H1 (cell line): ENCODE measurements around the gene PRKCZ. TPM values are rescaled to one million over a fixed set of nuclear protein-coding genes. Genes with fewer than 3 reads are reported as not detected.

Experiments used
- CTCF ChIA-PET: fragments of 300-600 bp; sonication (Branson Sonifier 250); formaldehyde crosslinking; loops from one replicate; lab custom pipeline; 2021; ENCODE audit not compliant: partially characterized antibody; lab: Charles Lee
- POLR2A ChIA-PET: fragments of 300-600 bp; sonication (Branson Sonifier 250); formaldehyde crosslinking; loops from one replicate; lab custom pipeline; 2021; ENCODE audit warnings: inconsistent platforms; ENCODE audit not compliant: partially characterized antibody; lab: Charles Lee
- DNase-seq, 2 experiments: peaks; one replicate each; pipeline versions ENCODE4 v3.0.0 to v3.0.0-alpha.2; 2010 to 2022; ENCODE audit warnings: low spot score in 2 of 2, low read depth in 1 of 2, mixed read lengths in 1 of 2
- FAIRE-seq: peaks from 2 replicates; lab custom pipeline; 2011; peaks lifted over from hg19 to GRCh38; lab: Jason Lieb, UNC
- H2AFZ ChIP-seq: 2 replicates; pipeline ENCODE4 v1.8.1; 2012; ENCODE audit warnings: low read length, inconsistent platforms
- H2AK5ac ChIP-seq: 2 replicates; pipeline ENCODE4 v1.6.1; 2013; ENCODE audit warnings: low read depth, low read length
- H2BK120ac ChIP-seq: replicated peaks from 2 replicates; pipeline ENCODE3; 2013; ENCODE audit warnings: low read depth, low read length, inconsistent platforms
- H2BK12ac ChIP-seq: 2 replicates; pipeline ENCODE4 v1.6.1; 2013; ENCODE audit warnings: low read depth, low read length
- H2BK15ac ChIP-seq: 2 replicates; pipeline ENCODE4 v1.6.1; 2013; ENCODE audit warnings: low read length
- H2BK20ac ChIP-seq: 2 replicates; pipeline ENCODE4 v1.6.1; 2013; ENCODE audit warnings: low read length
- H2BK5ac ChIP-seq: 2 replicates; pipeline ENCODE4 v1.6.1; 2013; ENCODE audit warnings: low read depth, low read length
- H3K14ac ChIP-seq: 2 replicates; pipeline ENCODE4 v1.6.1; 2013; ENCODE audit warnings: inconsistent platforms; ENCODE audit not compliant: insufficient read length
- H3K18ac ChIP-seq: 2 replicates; pipeline ENCODE4 v1.6.1; 2013; ENCODE audit warnings: low read length; ENCODE audit errors: extremely low read depth
- H3K23ac ChIP-seq: 2 replicates; pipeline ENCODE4 v1.6.1; 2013; ENCODE audit warnings: inconsistent platforms; ENCODE audit not compliant: insufficient read length
- H3K23me2 ChIP-seq: 2 replicates; pipeline ENCODE4 v1.6.1; 2013; ENCODE audit warnings: low read depth, low read length
- H3K27ac ChIP-seq: 2 replicates; pipeline ENCODE4 v1.6.1; 2011; ENCODE audit warnings: low read depth, low read length, inconsistent platforms
- H3K27me3 ChIP-seq, 4 experiments: replicated peaks in 1 of 4; 1 replicate in 1 of 4; 2 replicates in 3 of 4; pipeline versions ENCODE4 v1.6.1 to v1.8.1; 2011 to 2013; ENCODE audit warnings: low read length in 3 of 4, mild to moderate bottlenecking in 3 of 4, inconsistent platforms in 2 of 4, mixed read lengths in 2 of 4, moderate library complexity in 1 of 4; ENCODE audit not compliant: control insufficient read depth in 3 of 4, insufficient read depth in 3 of 4; ENCODE audit errors: extremely low read depth in 1 of 4
- H3K36me3 ChIP-seq, 4 experiments: 2 replicates each; pipeline versions ENCODE4 v1.6.1 to v1.8.1; 2011 to 2013; ENCODE audit warnings: mild to moderate bottlenecking in 4 of 4, low read length in 3 of 4, moderate library complexity in 2 of 4, control low read depth in 1 of 4, inconsistent platforms in 1 of 4; ENCODE audit not compliant: insufficient read depth in 4 of 4, control insufficient read depth in 2 of 4
- H3K4ac ChIP-seq: replicated peaks from 2 replicates; pipeline ENCODE3; 2013; ENCODE audit warnings: low read length, low read depth, mixed read lengths, inconsistent platforms; ENCODE audit not compliant: insufficient read length
- H3K4me1 ChIP-seq, 4 experiments: replicated peaks in 1 of 4; 1 replicate in 1 of 4; 2 replicates in 3 of 4; pipeline versions ENCODE4 v1.6.1 to v1.8.1; 2011 to 2013; ENCODE audit warnings: low read length in 3 of 4, inconsistent platforms in 2 of 4, mixed read lengths in 1 of 4; ENCODE audit not compliant: insufficient read depth in 4 of 4, control insufficient read depth in 3 of 4
- H3K4me2 ChIP-seq, 2 experiments: 2 replicates each; pipeline versions ENCODE4 v1.6.1 to v1.8.1; 2011 to 2013; ENCODE audit warnings: low read depth in 2 of 2, low read length in 2 of 2, control low read depth in 1 of 2, inconsistent platforms in 1 of 2, mild to moderate bottlenecking in 1 of 2; ENCODE audit not compliant: insufficient read depth in 1 of 2
- H3K4me3 ChIP-seq, 4 experiments: fragments of 200-600, 300-600 bp in 1 of 4; sonication (generic), shearing (Covaris generic), sonication (Bioruptor Twin) in 1 of 4; 2 replicates each; pipeline versions ENCODE4 v1.5.1 to v1.8.1; 2011 to 2016; ENCODE audit warnings: low read length in 4 of 4, low read depth in 3 of 4, control low read depth in 2 of 4, inconsistent platforms in 2 of 4, mild to moderate bottlenecking in 2 of 4, mixed read lengths in 1 of 4, moderate library complexity in 1 of 4; ENCODE audit not compliant: insufficient read depth in 2 of 4; ENCODE audit errors: extremely low read depth in 1 of 4
- H3K56ac ChIP-seq: replicated peaks from 2 replicates; pipeline ENCODE3; 2013; ENCODE audit warnings: low read depth, mild to moderate bottlenecking, mixed read lengths, low read length, inconsistent platforms; ENCODE audit not compliant: insufficient read length
- H3K79me1 ChIP-seq: 2 replicates; pipeline ENCODE4 v1.6.1; 2013; ENCODE audit warnings: low read depth, low read length, control low read depth
- H3K79me2 ChIP-seq, 2 experiments: 2 replicates each; pipeline versions ENCODE4 v1.6.1 to v1.8.1; 2012 to 2013; ENCODE audit warnings: low read length in 2 of 2, mild to moderate bottlenecking in 2 of 2, inconsistent platforms in 1 of 2; ENCODE audit not compliant: insufficient read depth in 2 of 2, control insufficient read depth in 1 of 2
- H3K9ac ChIP-seq, 4 experiments: replicated peaks in 1 of 4; 1 replicate in 1 of 4; 2 replicates in 3 of 4; pipeline versions ENCODE4 v1.6.1 to v1.8.1; 2011 to 2013; ENCODE audit warnings: low read depth in 3 of 4, low read length in 3 of 4, control low read depth in 2 of 4, mild to moderate bottlenecking in 2 of 4, moderate library complexity in 2 of 4, inconsistent platforms in 1 of 4; ENCODE audit errors: extremely low read depth in 1 of 4
- H3K9me3 ChIP-seq, 2 experiments: 2 replicates each; pipeline versions ENCODE4 v1.6.1 to v1.8.1; 2012 to 2013; ENCODE audit warnings: mild to moderate bottlenecking in 2 of 2, moderate library complexity in 2 of 2, control low read depth in 1 of 2, inconsistent platforms in 1 of 2, low read depth in 1 of 2, low read length in 1 of 2, mixed read lengths in 1 of 2; ENCODE audit not compliant: insufficient read depth in 2 of 2
- H4K20me1 ChIP-seq, 2 experiments: replicated peaks in 1 of 2; 2 replicates each; pipeline versions ENCODE3 to v1.8.1; 2011 to 2013; ENCODE audit warnings: inconsistent platforms in 2 of 2, low read length in 2 of 2, mild to moderate bottlenecking in 1 of 2; ENCODE audit not compliant: insufficient read depth in 2 of 2, control insufficient read depth in 1 of 2
- H4K5ac ChIP-seq: 2 replicates; pipeline ENCODE4 v1.6.1; 2013; ENCODE audit warnings: low read length, low read depth, mixed read lengths, inconsistent platforms; ENCODE audit not compliant: insufficient read length
- H4K8ac ChIP-seq: 2 replicates; pipeline ENCODE4 v1.8.0; 2013; ENCODE audit warnings: mild to moderate bottlenecking, moderate library complexity, low read length, inconsistent platforms; ENCODE audit not compliant: insufficient read depth; ENCODE audit errors: extremely low read depth
- H4K91ac ChIP-seq: replicated peaks from 2 replicates; pipeline ENCODE3; 2013; ENCODE audit warnings: low read length, mixed read lengths, inconsistent platforms; ENCODE audit not compliant: insufficient read length
- BCL11A ChIP-seq, 2 experiments: IDR thresholded peaks; one replicate each; pipeline ENCODE4 v1.6.1; 2011; ENCODE audit warnings: low read depth in 2 of 2, low read length in 2 of 2, mild to moderate bottlenecking in 2 of 2
- CEBPB ChIP-seq: IDR thresholded peaks from 2 replicates; pipeline ENCODE4 v1.6.1; 2012; ENCODE audit warnings: low read depth, low read length
- CHD2 ChIP-seq: IDR thresholded peaks from 2 replicates; pipeline ENCODE4 v1.6.1; 2012; ENCODE audit warnings: low read length, improper control_type of control experiment
- CREB1 ChIP-seq: IDR thresholded peaks from 2 replicates; pipeline ENCODE4 v1.6.1; 2012; ENCODE audit warnings: inconsistent platforms
- HDAC2 ChIP-seq, 2 experiments: fragments of 300-600 bp in 1 of 2; sonication (generic) in 1 of 2; IDR thresholded peaks; 2 replicates each; pipeline ENCODE4 v1.6.1; 2011 to 2012; ENCODE audit warnings: low read depth in 2 of 2, low read length in 2 of 2, mild to moderate bottlenecking in 2 of 2, moderate library complexity in 2 of 2, borderline replicate concordance in 1 of 2, inconsistent platforms in 1 of 2
- SP4 ChIP-seq: IDR thresholded peaks from 2 replicates; pipeline ENCODE4 v1.6.1; 2012; ENCODE audit warnings: low read length, inconsistent platforms
- SUZ12 ChIP-seq: fragments of 200-600 bp; sonication (generic); IDR thresholded peaks from 2 replicates; pipeline ENCODE4 v1.6.1; 2012; ENCODE audit warnings: mild to moderate bottlenecking, inconsistent platforms, low read length, moderate library complexity, mixed read lengths
- WGBS, 2 experiments: shearing (Covaris generic) in 1 of 2; methylation state at CpG; one replicate each; pipeline versions ENCODE4 v1.1.6 to v1.1.7; 2013 to 2015; ENCODE audit warnings: low lambda C conversion rate in 2 of 2, mixed read lengths in 2 of 2, inconsistent platforms in 1 of 2, low coverage in 1 of 2, missing lambda C conversion rate in 1 of 2; ENCODE audit not compliant: insufficient replicate concordance in 2 of 2, insufficient coverage in 1 of 2, insufficient read length in 1 of 2; ENCODE audit errors: extremely low coverage in 1 of 2, missing lambda C conversion rate in 1 of 2; 5-methylcytosine and 5-hydroxymethylcytosine counted together
- polyA plus RNA-seq, 7 experiments: library from polyadenylated mRNA; depleted of rRNA in 3 of 7; stranded (reverse) in 5 of 7; unstranded in 2 of 7; fragments of >200 nt in 5 of 7; fragments of 200-250 nt in 2 of 7; gene quantifications; 1 replicate in 5 of 7; 2 replicates in 1 of 7; 4 replicates in 1 of 7; pipeline versions ENCODE4 v1.2.1 to v1.2.3, GENCODE V29; 2011 to 2013; ENCODE audit warnings: missing spikeins in 2 of 7, mixed read lengths in 2 of 7
- total RNA-seq: library from RNA; stranded (reverse); fragmentation: NEBNext Ultra II Directional; extraction: Animal tissue kit (Norgen Biotek cat#: 25700); gene quantifications from 2 replicates; pipeline ENCODE4 v1.2.1, GENCODE V29; 2021
- TF ChIP-seq, protein P1 (sequence below): IDR thresholded peaks from 2 replicates; pipeline ENCODE4 v1.6.1; 2012; ENCODE audit warnings: low read length, inconsistent platforms
- TF ChIP-seq, protein P2 (sequence below): IDR thresholded peaks from 2 replicates; pipeline ENCODE4 v1.6.1; 2011; ENCODE audit warnings: low read length, improper control_type of control experiment
- TF ChIP-seq, protein P3 (sequence below): IDR thresholded peaks from 2 replicates; pipeline ENCODE4 v1.6.1; 2011; ENCODE audit warnings: low read depth, mild to moderate bottlenecking, low read length; ENCODE audit not compliant: insufficient read depth

Gene PRKCZ
- total and polyA plus RNA-seq, 2 of the 8 experiments (the other 6 are each of a cell fraction or from before 2014, with no cell fraction given) = 37.4 to 45.1 TPM

DNA sequence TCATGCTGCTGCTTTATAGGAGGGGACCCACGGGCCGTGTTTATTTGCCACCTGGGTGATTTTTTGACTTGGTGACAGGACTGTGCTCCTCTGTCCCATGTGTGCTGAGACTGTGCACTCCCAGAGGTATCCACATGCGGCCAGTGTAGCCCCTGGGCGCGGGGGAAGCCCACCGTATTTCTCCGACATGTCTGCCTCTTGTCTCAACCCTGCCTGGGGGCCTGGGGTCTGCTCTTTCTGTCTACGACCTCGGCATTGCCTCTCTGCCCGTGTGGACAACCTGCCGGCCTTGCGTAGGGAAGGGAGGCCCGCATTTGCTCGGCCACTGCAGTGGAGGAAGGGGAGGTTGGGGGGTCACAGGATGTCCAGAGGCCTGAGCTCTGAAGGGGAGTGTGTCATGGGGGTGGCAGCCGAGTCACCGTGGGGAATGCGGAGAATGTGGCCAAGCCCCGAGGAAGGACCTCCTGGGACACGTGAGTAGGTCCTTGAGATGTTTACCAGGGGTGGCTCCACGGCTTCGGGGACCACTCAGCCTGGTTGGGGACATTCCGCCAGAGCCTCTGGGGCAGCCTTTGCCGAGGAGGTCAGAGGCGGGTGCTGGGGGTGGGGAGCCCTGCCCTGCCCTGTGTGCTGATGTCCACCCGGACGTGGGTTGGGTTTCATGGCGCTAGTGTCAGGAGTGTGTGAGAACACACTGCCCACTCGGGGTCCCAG is 11.0 kb downstream of the PRKCZ start:
- Histone ChIP-seq H3K9ac (no peak overlapping the region), H3K23me2 (no peaks in the 10 kb centered on the region), H2BK20ac (no peak overlapping the region), H3K79me2 (peaks cover 0 to 13% of the 10 kb centered on the region in 2 experiments; a peak in 3 of 4 replicates), H2BK12ac (no peak overlapping the region), H3K23ac (no peak overlapping the region), H3K36me3 (peaks cover 3 to 16% (median 13%) of the 10 kb centered on the region in 4 experiments; a peak in 5 of 8 replicates), H3K56ac (no peak overlapping the region), H3K18ac (no peak overlapping the region), H4K20me1 (peaks cover 0 to 7% of the 10 kb centered on the region in 2 experiments), H3K4me3 (no peak overlapping the region), H3K9me3 (no peaks in the 10 kb centered on the region), H4K8ac (no peak overlapping the region; the same call in 1 of the 2 replicates), H2BK15ac (no peak overlapping the region), H3K4me1 (no peaks in the 10 kb centered on the region), H2AK5ac (no peak overlapping the region), H3K4ac (no peak overlapping the region), H2BK5ac (no peak overlapping the region), H4K5ac (no peak overlapping the region), H4K91ac (no peak overlapping the region), H3K14ac (no peak overlapping the region), H3K4me2 (no peak overlapping the region), H2BK120ac (no peak overlapping the region), H3K27me3 (no peaks in the 10 kb centered on the region), H3K79me1 (peaks cover 5% of the 10 kb centered on the region), H3K27ac (no peak overlapping the region), H2AFZ (no peak overlapping the region)
- CTCF ChIA-PET = no interaction called here
- DNase-seq (no peak), FAIRE-seq (no peak)
- 88% methylated on average over 27 of the region's 28 CpGs; no CpG with 5 or more reads in 1 of the 2 experiments for WGBS, 2 experiments
- POLR2A ChIA-PET = no interaction called here
- TF ChIP-seq, protein P1, sequence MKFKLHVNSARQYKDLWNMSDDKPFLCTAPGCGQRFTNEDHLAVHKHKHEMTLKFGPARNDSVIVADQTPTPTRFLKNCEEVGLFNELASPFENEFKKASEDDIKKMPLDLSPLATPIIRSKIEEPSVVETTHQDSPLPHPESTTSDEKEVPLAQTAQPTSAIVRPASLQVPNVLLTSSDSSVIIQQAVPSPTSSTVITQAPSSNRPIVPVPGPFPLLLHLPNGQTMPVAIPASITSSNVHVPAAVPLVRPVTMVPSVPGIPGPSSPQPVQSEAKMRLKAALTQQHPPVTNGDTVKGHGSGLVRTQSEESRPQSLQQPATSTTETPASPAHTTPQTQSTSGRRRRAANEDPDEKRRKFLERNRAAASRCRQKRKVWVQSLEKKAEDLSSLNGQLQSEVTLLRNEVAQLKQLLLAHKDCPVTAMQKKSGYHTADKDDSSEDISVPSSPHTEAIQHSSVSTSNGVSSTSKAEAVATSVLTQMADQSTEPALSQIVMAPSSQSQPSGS = no peak
- TF ChIP-seq CREB1 (no peak), CHD2 (no peak), SP4 (no peak), CEBPB (no peak), SUZ12 (no peak), BCL11A (IDR thresholded peaks at IDR 0.05; ENCODE audit: low read depth in 2 of 2, low read length in 2 of 2) (no peak), HDAC2 (IDR thresholded peaks at IDR 0.05; ENCODE audit: borderline replicate concordance in 1 of 2, low read depth in 2 of 2, low read length in 2 of 2) (no peak)
- TF ChIP-seq, protein P2, sequence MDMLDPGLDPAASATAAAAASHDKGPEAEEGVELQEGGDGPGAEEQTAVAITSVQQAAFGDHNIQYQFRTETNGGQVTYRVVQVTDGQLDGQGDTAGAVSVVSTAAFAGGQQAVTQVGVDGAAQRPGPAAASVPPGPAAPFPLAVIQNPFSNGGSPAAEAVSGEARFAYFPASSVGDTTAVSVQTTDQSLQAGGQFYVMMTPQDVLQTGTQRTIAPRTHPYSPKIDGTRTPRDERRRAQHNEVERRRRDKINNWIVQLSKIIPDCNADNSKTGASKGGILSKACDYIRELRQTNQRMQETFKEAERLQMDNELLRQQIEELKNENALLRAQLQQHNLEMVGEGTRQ = no peak
- TF ChIP-seq, protein P3, sequence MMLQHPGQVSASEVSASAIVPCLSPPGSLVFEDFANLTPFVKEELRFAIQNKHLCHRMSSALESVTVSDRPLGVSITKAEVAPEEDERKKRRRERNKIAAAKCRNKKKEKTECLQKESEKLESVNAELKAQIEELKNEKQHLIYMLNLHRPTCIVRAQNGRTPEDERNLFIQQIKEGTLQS = no peak
